Choroid plexus epithelial cell (primary cell): ENCODE measurements around the gene B4GALT2.
A peak's percentile ranks its signal among the peaks of the same experiment; 100 is the strongest.

Experiments used
- DNase-seq: peaks from one replicate; pipeline ENCODE4 v3.0.0-alpha.2; 2010; ENCODE audit warnings: low read depth
- H3K4me3 ChIP-seq: 2 replicates; pipeline ENCODE4 v1.5.1; 2011; ENCODE audit warnings: low read depth, mild to moderate bottlenecking, control low read depth, low read length, moderate library complexity
- TF ChIP-seq, protein P1 (sequence below): conservative IDR thresholded peaks from 2 replicates; pipeline ENCODE4 v1.5.1; 2011; ENCODE audit warnings: low read depth, mild to moderate bottlenecking, control low read depth, inconsistent platforms, low read length, moderate library complexity

B4GALT2 gene

GRCh38 chr1:43934101-43934985 lies 44.7 kb upstream of the B4GALT2 start:
- H3K4me3 ChIP-seq, result peak overlapping the region; percentile 55
- TF ChIP-seq, protein P1, sequence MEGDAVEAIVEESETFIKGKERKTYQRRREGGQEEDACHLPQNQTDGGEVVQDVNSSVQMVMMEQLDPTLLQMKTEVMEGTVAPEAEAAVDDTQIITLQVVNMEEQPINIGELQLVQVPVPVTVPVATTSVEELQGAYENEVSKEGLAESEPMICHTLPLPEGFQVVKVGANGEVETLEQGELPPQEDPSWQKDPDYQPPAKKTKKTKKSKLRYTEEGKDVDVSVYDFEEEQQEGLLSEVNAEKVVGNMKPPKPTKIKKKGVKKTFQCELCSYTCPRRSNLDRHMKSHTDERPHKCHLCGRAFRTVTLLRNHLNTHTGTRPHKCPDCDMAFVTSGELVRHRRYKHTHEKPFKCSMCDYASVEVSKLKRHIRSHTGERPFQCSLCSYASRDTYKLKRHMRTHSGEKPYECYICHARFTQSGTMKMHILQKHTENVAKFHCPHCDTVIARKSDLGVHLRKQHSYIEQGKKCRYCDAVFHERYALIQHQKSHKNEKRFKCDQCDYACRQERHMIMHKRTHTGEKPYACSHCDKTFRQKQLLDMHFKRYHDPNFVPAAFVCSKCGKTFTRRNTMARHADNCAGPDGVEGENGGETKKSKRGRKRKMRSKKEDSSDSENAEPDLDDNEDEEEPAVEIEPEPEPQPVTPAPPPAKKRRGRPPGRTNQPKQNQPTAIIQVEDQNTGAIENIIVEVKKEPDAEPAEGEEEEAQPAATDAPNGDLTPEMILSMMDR, result peak; percentile 94

DNA sequence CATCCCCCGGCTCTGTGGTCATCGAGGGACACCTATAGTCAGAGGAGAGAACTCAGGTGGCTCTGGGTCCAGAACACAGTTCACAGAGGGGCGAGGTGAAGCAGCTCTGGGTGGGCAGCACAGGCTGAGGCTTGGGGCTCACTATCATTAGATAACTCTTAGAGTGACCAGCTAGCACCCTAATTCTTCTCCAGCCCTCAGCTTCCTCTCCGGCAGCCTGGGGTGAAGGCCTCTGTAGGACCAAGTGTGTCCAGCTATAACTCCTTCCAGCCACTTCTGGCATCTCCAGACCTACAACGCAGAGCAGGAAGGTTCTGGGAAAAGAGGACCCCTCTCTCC lies 44.1 kb upstream of the B4GALT2 start:
- TF ChIP-seq, protein P1, result no peak
- DNase-seq, result no peak
- no peak overlapping the region for H3K4me3 ChIP-seq

More at GRCh38 chr1:43934101-43934985, 44.7 kb upstream of the B4GALT2 start:
- peak; percentile 72 for DNase-seq

DNA sequence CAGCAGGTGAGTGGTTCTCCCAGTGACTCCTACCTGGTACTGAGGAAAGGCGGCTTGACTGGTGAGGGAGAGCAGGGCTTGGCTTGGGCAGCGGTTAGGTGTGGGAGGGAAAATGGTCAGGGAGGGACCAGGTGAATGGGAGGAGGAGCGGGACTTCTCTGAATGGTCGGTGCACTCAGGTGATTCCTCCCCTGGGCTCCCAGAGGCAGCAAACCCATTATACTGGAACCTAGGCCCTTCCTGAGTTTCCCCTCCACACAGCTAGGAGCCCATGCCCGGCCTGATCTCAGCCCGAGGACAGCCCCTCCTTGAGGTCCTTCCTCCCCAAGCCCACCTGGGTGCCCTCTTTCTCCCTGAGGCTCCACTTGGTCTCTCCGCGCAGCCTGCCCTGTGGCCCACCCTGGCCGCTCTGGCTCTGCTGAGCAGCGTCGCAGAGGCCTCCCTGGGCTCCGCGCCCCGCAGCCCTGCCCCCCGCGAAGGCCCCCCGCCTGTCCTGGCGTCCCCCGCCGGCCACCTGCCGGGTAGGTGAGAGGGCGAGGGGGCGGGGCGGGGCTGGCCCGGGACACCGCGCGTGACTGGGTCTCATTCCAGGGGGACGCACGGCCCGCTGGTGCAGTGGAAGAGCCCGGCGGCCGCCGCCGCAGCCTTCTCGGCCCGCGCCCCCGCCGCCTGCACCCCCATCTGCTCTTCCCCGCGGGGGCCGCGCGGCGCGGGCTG lies 43.1 kb upstream of the B4GALT2 start:
- H3K4me3 ChIP-seq, result peak overlapping the region; percentile 46
- no peak for DNase-seq
- TF ChIP-seq, protein P1, result no peak

DNA sequence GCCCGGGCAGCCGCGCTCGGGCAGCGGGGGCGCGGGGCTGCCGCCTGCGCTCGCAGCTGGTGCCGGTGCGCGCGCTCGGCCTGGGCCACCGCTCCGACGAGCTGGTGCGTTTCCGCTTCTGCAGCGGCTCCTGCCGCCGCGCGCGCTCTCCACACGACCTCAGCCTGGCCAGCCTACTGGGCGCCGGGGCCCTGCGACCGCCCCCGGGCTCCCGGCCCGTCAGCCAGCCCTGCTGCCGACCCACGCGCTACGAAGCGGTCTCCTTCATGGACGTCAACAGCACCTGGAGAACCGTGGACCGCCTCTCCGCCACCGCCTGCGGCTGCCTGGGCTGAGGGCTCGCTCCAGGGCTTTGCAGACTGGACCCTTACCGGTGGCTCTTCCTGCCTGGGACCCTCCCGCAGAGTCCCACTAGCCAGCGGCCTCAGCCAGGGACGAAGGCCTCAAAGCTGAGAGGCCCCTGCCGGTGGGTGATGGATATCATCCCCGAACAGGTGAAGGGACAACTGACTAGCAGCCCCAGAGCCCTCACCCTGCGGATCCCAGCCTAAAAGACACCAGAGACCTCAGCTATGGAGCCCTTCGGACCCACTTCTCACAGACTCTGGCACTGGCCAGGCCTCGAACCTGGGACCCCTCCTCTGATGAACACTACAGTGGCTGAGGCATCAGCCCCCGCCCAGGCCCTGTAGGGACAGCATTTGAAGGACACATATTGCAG lies 42.4 kb upstream of the B4GALT2 start:
- TF ChIP-seq, protein P1, result peak; percentile 22
- H3K4me3 ChIP-seq, result peak overlapping the region; percentile 46
- no peak for DNase-seq

GRCh38 chr1:43937179-43937865 lies 41.7 kb upstream of the B4GALT2 start:
- H3K4me3 ChIP-seq, result no peak overlapping the region
- TF ChIP-seq, protein P1, result no peak
- DNase-seq, result no peak

GRCh38 chr1:43938383-43938782 lies 40.6 kb upstream of the B4GALT2 start:
- no peak for DNase-seq
- TF ChIP-seq, protein P1, result no peak
- H3K4me3 ChIP-seq, result no peak overlapping the region
